BE2C (cell line): ENCODE data around the gene INHA.

Experiments used
- DNase-seq: peaks from one replicate; pipeline ENCODE4 v3.0.0-alpha.2; 2020
- H3K27me3 ChIP-seq: fragments of 250-450 bp; sonication (Bioruptor Pico); 2 replicates; pipeline ENCODE4 v1.5.1; 2020; ENCODE audit warnings: mild to moderate bottlenecking
- H3K36me3 ChIP-seq: fragments of 250-450 bp; sonication (Bioruptor Pico); 2 replicates; pipeline ENCODE4 v1.5.1; 2020; ENCODE audit warnings: mild to moderate bottlenecking
- H3K4me1 ChIP-seq: fragments of 250-450 bp; sonication (Bioruptor Pico); 2 replicates; pipeline ENCODE4 v1.5.1; 2020
- H3K4me3 ChIP-seq: 2 replicates; pipeline ENCODE4 v1.5.1; 2011; ENCODE audit warnings: low read depth, low read length
- H3K9me3 ChIP-seq: fragments of 250-450 bp; sonication (Bioruptor Pico); 2 replicates; pipeline ENCODE4 v1.5.1; 2020
- CTCF ChIP-seq: IDR thresholded peaks from 2 replicates; pipeline ENCODE4 v1.5.1; 2012; ENCODE audit warnings: mild to moderate bottlenecking, low read depth, low read length

Gene INHA

GRCh38 chr2:219553463-219553963 lies 18.6 kb upstream of the INHA start:
- Histone ChIP-seq H3K27me3 (no peaks in the 10 kb centered on the region), H3K36me3 (peaks cover 5% of the 10 kb centered on the region), H3K9me3 (no peaks in the 10 kb centered on the region), H3K4me1 (peaks cover 5% of the 10 kb centered on the region; the same call in 1 of the 2 replicates), H3K4me3 (peak overlapping the region; percentile 72; the same call in 1 of the 2 replicates)
- TF ChIP-seq CTCF, result no peak
- no peak for DNase-seq

GRCh38 chr2:219554350-219554749 lies 17.8 kb upstream of the INHA start:
- no peak for TF ChIP-seq CTCF
- no peak for DNase-seq
- Histone ChIP-seq H3K36me3 (peaks cover 5% of the 10 kb centered on the region), H3K4me3 (no peak overlapping the region), H3K9me3 (no peaks in the 10 kb centered on the region), H3K4me1 (peaks cover 5% of the 10 kb centered on the region; the same call in 1 of the 2 replicates), H3K27me3 (no peaks in the 10 kb centered on the region)

- Histone ChIP-seq H3K27me3 (no peaks in the 10 kb centered on the region), H3K4me1 (peaks cover 9% of the 10 kb centered on the region; the same call in 1 of the 2 replicates), H3K9me3 (no peaks in the 10 kb centered on the region), H3K4me3 (no peak overlapping the region), H3K36me3 (peaks cover under 1% of the 10 kb centered on the region; the same call in 1 of the 2 replicates)
- no peak for DNase-seq
- no peak for TF ChIP-seq CTCF
These were observed 16.2 kb upstream of the INHA start for GRCh38 chr2:219555956-219556355.

- Histone ChIP-seq H3K36me3 (peaks cover 3% of the 10 kb centered on the region; the same call in 1 of the 2 replicates), H3K9me3 (no peaks in the 10 kb centered on the region), H3K27me3 (no peaks in the 10 kb centered on the region), H3K4me3 (no peak overlapping the region), H3K4me1 (peaks cover 12% of the 10 kb centered on the region; the same call in 1 of the 2 replicates)
- no peak for TF ChIP-seq CTCF
- no peak for DNase-seq
These were observed 15.7 kb upstream of the INHA start for GRCh38 chr2:219556413-219556812.

- peaks cover 15% of the 10 kb centered on the region; the same call in 1 of the 2 replicates for H3K4me1 ChIP-seq
- no peak for TF ChIP-seq CTCF
- no peak overlapping the region for H3K4me3 ChIP-seq
- no peaks in the 10 kb centered on the region for H3K9me3 ChIP-seq
- H3K36me3 ChIP-seq, result peaks cover 7% of the 10 kb centered on the region
- H3K27me3 ChIP-seq, result no peaks in the 10 kb centered on the region
- no peak for DNase-seq
These were observed 14.8 kb upstream of the INHA start for GRCh38 chr2:219557320-219557719.
